IPS-NIHi7 (cell line): ENCODE data around the gene GPR155.
"Not testable (repeated sequence)": the region's sequence is repeated elsewhere in the genome, so short reads cannot be mapped to it uniquely, and the experiment has no call there.

ENCODE experiments used
- DNase-seq: peaks from one replicate; pipeline ENCODE4 v3.0.0; 2012; ENCODE audit warnings: mixed read lengths; ENCODE audit errors: extremely low spot score

Gene GPR155

DNA sequence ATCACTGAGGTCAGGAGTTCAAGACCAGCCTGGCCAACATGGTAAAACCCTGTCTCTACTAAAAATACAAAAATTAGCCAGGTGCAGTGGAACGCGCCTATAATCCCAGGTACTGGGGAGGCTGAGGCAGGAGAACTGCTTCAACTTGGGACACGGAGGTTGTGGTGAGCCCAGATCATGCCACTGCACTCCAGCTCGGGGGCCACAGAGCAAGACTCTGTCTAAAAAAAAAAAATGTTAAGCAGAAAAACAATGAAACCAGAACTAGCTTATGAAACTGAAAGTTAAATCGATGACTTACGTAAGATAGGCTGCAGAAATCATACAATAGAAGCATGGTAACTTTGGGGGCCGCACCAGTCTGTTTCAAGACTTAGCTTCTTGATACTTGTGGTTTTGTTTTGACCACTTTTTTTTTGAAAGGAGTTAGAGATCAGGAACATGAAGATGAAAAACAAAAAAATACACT, 6.2 kb upstream of the GPR155 start:
- DNase-seq, result no peak

- no peak for DNase-seq
Measured at GRCh38 chr2:174491947-174492346, 5.1 kb upstream of the GPR155 start.

GRCh38 chr2:174490051-174490450, 3.2 kb upstream of the GPR155 start:
- no peak for DNase-seq

DNA sequence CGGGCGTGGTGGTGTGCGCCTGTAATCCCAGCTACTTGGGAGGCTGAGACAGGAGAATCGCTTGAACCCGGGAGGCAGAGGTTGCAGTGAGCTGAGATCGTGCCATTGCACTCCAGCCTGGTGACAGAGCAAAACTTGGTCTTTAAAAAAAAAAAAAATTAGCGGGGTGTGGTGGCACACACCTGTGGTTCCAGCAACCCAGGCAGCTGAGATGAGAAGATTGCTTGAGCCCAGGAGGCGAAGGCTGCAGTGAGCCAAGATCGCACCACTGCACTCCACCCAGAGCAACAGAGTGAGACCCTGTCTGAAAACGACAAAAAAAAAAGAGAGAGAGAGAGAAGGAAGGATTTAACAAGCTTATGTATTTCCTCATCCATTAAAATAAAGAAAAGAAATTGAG, 2.7 kb upstream of the GPR155 start:
- DNase-seq, result not testable (repeated sequence)

GRCh38 chr2:174487820-174488162, 962 bp upstream of the GPR155 start:
- no peak for DNase-seq

- peak; percentile 99 for DNase-seq
Measured at GRCh38 chr2:174487108-174487819, 435 bp upstream of the GPR155 start.

- peak; percentile 29 for DNase-seq
Measured at GRCh38 chr2:174485788-174486562, 854 bp downstream of the GPR155 start.

DNA sequence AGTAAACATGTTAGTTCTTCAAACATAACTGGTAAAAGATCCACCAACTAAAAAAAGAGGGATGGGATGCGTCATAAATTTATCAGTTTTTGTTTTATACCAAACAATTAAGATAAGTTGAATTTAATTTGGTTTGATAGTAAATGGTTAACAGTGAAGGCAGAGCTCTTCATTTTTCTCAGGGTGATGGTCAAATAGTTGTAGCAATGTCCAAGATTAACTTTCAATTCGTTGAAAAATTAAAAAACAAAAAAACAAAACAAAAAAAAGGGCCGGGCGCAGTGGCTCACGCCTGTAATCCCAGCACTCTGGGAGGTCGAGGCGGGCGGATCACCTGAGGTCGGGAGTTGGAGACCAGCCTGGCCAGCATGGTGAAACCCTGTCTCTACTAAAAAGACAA, 1.8 kb downstream of the GPR155 start:
- DNase-seq, result not testable (repeated sequence)

DNA sequence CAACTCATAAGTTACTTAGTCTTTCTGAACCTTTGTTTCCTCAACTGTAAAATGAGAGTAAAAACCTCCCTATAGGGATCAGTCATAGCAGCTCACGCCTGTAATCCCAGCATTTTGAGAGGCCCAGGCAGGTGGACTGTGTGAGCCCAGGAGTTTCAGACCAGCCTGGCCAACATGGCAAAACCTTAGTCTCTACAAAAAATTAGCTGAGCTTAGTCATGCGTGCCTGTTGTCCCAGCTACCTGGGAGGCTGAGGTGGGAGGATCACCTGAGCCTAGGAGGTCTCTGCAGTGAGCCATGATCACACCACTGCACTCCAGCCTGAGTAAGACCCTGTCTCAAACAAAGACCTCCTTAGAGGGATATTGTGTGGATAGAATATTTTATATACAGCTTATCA, 2.3 kb downstream of the GPR155 start:
- no peak for DNase-seq

GRCh38 chr2:174482854-174483253, 4.0 kb downstream of the GPR155 start:
- no peak for DNase-seq

DNA sequence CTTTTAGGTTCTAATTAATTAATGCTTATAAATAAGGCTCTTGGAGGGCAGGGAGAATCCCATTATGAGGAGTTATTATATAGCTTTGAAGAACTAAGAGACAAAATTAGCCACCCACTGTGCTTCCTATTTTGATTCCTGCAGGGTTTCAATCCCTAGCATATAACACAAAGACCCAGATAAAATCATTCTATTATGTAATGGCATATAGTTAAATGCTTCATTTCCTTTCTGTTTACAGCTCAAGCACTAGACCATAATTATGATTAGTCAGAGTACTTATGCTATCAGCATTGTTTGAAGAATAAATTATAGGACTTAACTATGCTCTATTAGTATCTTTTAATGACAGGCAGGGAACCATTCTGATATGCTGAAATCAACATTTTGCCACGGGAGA, 9.1 kb downstream of the GPR155 start:
- no peak for DNase-seq

DNA sequence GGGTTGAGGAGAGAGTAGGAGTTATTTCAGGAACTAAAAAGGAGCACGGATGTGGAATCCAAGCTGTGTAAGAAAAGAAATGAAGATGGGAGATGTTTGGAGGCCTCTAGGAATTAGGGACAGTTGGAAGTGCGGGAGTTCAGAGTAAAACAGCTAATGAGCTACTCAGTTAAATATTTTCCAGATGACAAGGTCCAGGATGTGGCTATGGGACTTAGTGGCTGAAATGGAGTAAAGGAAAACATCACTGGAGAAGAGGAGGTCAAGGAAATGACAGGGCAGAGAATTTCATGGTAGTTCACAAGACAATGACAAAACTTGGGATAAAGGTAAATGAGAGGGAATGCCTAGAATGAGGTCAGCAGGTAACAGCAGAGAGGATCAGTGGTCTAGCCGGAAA, 13.0 kb downstream of the GPR155 start:
- DNase-seq, result no peak

- DNase-seq, result peak; percentile 70
Measured at GRCh38 chr2:174465327-174465726, 21.5 kb downstream of the GPR155 start.

DNA sequence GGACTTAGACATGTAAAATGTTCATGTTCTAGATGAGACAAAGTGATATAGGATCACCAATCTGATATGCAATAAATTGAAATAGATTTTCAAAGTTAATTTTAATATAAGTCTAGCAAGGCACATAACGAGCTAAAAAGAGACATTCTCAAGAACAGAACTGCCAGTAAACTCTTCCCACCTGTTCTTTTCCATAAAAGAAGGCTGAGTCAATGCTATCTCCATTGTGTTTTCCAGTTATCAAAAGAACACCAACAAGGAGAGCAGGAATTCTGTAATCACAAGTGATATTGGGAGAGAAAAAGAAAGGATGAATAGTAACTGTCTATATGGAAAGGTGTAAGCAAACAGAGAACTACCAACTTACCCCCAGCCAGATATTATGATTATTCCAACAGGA, 25.6 kb downstream of the GPR155 start:
- no peak for DNase-seq

- no peak for DNase-seq
Measured at GRCh38 chr2:174454566-174454965, 32.3 kb downstream of the GPR155 start.

DNA sequence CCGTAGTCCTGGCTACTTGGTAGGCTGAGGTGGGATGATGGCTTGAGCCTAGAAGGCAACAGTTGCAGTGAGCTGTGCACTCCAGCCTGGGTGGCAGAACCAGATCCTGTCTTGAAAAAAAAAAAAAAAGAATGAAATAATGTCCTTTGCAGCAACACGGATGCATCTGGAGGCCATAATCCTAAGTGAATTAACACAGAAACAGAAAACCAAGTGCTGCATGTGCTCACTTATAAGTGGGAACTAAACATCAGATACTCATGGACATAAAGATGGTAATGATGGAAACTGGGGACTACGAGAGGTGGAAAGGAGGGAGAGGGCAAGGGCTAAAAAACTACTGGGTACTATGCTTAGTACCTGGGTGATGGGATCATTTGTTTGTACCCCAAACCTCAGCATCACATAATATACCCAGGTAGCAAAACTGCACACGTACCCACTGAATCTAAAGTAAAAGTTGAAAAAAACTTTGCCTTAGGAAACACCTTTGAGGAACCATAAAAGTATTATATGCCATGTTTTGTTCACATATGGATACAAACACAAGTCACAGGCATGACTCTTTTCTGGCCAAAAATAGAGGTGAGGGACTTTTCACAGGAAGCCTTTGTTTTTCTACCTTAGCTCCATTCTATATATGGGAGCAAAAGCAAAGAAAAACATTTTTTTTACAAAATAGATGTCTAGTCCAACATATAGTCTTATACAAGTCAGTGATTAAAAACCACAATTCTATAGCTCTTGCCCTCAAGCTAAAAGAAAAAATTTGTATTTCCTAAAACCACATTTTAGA, 36.6 kb downstream of the GPR155 start:
- no peak for DNase-seq

DNA sequence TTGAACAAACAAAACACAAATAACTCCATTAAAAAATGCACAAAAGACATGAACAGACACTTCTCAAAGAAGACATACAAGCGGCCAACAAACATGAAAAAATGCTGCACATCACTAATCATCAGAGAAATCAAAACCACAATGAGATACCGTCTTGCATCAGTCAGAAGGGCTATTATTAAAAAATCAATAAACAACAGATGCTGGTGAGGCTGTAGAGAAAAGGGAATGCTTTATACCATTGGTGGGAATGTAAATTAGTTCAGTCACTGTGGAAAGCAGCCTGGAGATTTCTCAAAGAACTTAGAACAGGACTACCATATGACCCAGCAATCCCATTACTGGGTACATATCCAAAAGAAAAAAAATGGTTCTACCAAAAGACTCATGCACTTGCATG, 37.8 kb downstream of the GPR155 start:
- no peak for DNase-seq

- DNase-seq, result no peak
Measured at GRCh38 chr2:174446531-174446930, 40.3 kb downstream of the GPR155 start.

- DNase-seq, result no peak
Measured at GRCh38 chr2:174445248-174445647, 41.6 kb downstream of the GPR155 start.

DNA sequence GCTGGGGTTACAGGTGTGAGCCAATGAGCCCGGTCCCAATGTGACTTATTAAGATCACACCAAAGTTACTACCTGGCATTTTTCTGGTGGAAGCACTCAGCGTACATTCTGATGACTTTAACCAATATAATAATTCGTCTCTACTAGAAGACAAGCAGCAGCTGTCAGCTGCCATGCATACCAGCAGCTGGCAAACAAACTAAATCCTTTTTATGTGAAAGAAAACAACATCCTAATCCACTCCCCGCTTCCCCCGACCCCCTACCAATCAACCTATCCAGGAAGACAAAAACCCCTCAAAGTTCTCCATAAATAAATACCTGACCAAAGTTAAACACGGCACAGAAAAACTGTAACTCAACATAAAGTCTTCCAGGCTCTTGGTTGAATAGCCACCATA, 42.1 kb downstream of the GPR155 start:
- DNase-seq, result no peak

DNA sequence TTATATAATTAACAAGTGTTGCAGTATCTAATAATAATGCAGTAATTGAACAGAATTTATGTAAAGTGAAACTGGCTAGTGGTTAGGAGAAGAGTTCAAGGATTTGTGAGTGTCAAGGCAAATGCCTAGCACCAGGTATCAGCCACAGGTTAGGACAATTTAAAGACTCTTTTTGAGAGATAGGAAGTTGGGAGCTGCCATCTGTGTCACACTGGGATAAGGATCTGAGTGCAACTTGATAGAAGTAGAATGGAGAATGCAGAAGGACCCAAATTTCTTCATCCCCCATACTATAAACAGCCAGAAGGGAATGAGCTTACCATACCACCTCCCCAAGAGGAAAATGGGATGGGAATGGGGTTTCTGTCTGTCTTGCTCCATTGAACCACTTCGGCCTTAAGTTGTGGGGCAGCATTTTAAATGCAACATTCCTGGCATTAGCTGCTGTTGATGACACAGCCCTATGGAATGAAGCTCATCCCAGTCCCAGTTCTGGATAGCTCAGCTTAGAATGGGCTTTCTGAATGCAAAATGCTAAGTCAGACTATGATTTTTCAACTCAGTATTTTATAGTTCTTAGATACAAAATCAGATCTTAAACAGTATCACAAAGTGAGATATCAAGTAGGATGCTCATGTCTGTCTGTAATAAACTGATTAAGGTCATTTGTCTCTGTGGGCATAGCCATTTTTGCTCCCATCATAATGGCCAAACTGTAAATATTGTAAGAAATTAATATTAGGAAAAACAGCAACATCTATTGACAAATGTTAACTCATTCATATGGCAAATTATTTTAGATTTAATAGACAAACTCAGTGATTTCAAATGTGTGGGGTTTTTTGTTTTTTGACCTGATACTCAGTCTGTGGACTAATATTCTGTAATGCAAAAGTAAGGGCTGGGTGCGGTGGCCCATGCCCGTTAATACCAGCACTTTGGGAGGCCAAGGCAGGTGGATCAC, 44.0 kb downstream of the GPR155 start:
- peak; percentile 33 for DNase-seq
